Esophagus muscularis mucosa (tissue), 4 donors: ENCODE results near the gene SLC16A12.

Experiments used
- CTCF ChIP-seq, 3 experiments: fragments of 200-600 bp in 2 of 3; fragments of 450-650 bp in 1 of 3; sonication (generic) in 2 of 3; IDR thresholded peaks; one replicate each; pipeline ENCODE4 v1.5.1; 2017 to 2019; ENCODE audit warnings: antibody characterized with exemption in 3 of 3, mild to moderate bottlenecking in 2 of 3, moderate library complexity in 1 of 3
- EP300 ChIP-seq: sonication (generic); formaldehyde crosslinking; IDR thresholded peaks from one replicate; pipeline ENCODE4 v1.6.1; 2017; ENCODE audit warnings: antibody characterized with exemption
- POLR2A ChIP-seq: fragments of 450-650 bp; IDR thresholded peaks from one replicate; pipeline ENCODE4 v1.6.1; 2017; ENCODE audit warnings: antibody characterized with exemption, moderate library complexity, mild to moderate bottlenecking, low read depth

GRCh38 chr10:89413398-89413912 is 121.9 kb downstream of the SLC16A12 start:
- no peak for TF ChIP-seq EP300
- no peak for TF ChIP-seq CTCF (IDR thresholded peaks at IDR 0.05)
- TF ChIP-seq POLR2A = no peak
